Endometrial microvascular endothelial cells (primary cell): Measurements from ENCODE around the gene DCAF6. TPM values are rescaled to one million over a fixed set of nuclear protein-coding genes. Genes with fewer than 3 reads are reported as not detected.
"Not testable (repeated sequence)": the region's sequence is repeated elsewhere in the genome, so short reads cannot be mapped to it uniquely, and the experiment has no call there.

Experiments
- in situ Hi-C: cut with HindIII; loops from 2 replicates; pipeline ENCODE4 v1.10.0; 2017; ENCODE audit warnings: low sequenced_read_pairs, low pct_unique_long_range_greater_than_20kb; ENCODE audit errors: inconsistent ontology term
- total RNA-seq: library from RNA; depleted of rRNA; stranded (reverse); fragments of >200 nt; gene quantifications from one replicate; pipeline ENCODE4 v1.2.3, GENCODE V29; 2015; ENCODE audit errors: inconsistent ontology term

The DCAF6 gene
- total RNA-seq, 1 donor from 2014 or later, result 38.3 TPM

DNA sequence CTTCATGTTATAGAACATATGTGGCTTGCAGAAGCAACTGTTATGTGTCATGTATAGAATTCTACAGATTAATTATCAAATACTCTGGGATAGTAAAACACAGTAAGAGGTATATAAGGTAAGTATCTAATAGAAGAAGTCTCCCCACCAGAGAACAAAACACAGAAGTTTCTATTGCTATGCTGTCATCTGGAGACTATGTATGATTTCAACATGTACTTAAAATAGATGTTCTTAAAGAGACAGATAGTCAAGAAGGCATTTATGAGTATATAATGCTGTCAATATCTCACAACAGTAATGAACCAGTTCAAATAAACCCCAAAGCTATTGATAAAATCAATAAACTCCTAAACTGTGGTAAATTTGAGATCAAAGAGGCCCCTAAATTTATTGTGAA is 14.5 kb upstream of the DCAF6 start:
- in situ Hi-C loops, result no loop called here

DNA sequence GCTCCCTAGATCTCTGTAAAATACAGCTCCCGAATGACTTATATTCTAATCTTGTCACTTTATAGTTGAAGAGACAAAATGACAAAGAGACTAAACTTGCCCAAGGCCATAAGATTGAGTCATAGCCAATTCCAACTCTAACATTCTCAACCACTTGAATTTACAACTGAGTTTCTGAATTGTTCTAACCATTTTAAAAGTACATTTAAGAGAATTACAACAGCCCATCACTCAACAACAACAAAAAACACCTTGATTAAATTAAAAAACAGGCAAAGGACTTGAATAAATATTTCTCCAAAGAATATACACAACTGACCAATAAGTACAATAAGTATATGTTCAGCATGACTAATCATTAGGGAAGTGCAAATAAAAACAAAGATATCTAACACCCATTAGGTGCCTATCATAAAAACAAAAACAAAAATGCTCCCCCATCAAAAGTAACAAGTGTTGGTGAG is 13.8 kb upstream of the DCAF6 start:
- in situ Hi-C loops, result no loop called here

DNA sequence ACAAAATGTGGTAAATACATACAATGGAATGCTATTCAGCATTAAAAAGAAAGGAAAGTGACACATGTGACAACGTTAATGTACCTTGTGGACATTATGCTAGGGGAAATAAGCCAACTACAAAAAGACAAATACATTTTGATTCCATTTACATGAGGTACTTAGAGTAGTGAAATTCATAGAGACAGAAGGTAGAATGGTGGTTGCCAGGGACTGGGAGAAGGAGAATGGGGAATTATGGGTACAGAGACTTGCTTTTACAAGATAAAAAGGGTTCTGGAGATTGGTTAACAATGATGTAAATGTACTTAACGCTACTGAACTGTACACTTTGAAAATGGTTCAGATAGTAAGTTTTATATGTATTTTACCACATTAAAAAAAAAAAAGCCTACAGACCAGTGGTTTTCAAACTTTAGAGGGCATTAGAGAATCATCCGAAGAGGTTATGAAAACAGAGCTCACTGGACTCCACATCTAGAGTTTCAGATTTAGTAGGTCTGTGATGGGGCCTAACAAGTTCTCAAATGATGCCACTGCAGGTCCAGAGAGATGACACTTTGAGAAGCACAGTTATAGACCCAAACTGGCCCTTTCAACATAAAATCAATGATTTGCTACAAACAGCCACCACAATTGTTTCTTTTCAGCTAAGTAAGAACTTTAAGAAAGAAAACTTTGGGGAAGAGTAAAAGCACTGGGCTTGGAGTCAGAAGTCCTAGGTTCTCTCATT is 13.0 kb upstream of the DCAF6 start:
- in situ Hi-C loops, result no loop called here

DNA sequence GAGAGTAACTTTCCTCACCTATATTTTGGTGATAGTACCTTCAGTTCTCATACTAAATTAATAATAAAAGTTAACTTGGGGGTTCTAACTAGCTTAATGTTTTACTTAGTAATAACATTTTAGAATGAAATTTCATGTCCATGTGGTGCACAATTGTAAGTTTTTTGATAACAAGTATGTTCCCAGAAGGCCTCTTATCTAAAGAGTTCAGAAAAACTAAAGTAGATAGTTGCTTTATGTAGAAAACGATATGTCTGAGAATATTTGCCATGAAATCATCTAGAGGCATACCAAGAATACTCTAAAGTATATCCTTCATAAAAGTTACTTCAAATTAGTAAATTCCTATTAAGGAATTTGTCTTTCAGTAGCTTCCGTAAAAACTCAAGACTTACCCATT is 12.4 kb upstream of the DCAF6 start:
- in situ Hi-C loops, result no loop called here

DNA sequence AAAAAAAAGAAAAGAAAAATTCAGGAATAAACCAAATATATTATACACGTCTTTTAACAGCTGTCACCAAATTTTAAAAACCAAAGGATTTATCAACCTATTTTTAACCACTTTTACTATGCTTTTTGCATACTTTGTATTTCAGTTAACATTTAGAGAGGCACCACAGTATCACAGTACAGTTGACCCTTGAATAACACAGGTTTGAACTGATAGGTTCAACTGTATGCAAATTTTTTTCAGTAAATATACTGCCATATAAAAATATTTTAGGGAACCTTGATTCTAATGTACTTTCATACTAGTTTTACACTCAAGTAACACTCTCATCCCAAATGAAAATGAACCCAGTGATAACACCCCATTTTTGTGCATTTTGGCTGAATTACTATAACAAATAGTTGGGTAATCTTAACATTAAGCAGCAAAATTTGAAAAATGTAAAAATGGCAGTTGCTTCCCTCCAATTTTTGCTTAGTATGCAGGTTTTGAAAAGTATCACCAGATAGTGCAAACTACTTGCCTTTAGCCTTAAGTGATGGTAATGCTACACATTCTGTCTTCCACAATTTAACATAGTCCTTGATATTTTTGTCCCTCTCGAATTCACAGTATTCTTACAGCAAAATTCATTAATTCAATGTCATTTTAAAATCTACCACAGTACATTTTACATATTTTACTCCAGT is 11.8 kb upstream of the DCAF6 start:
- in situ Hi-C loops, result no loop called here

DNA sequence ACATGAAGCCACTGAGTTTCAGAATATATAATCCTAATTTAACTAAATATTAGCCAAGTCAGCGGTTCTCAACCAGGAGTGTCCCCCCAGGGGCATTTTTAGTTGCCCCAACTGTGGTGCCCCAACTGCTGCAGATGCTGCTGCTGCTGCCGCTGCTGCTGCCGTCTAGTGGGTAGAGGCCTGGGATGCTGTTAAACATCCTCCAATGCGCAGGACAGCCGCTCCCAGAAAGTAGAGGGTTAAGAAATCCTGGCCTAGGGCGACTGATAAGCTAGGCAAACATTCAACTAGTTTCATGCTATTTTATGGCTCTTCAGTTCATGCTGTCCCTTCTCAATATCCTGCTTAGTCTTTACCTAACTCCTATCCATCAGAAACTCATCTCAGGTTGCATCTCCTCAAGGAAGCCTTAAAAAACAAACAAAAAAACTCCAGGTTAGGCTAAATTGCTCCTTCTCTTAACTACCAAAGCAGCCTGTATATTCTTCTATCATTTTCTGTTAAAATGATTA is 9.9 kb upstream of the DCAF6 start:
- in situ Hi-C loops, result no loop called here

- in situ Hi-C loops, result no loop called here
These were observed 9.3 kb upstream of the DCAF6 start for GRCh38 chr1:167927046-167927754.

DNA sequence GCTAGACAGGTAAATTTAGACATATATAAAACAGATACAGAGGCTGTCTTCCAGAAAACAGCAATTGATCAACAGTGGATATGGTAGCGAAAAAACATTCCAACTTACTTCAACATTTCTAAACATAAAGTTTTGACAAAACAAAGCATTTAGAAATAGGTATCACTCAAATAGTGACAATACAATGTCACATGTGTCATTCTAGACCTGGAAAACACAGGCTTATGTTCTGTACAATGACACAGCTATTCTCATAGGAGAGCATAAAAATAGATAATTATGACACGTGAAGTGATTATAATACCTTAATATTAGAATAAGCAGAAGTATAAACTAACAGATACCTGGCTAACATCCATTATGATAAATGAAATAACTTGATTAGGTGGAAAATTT is 8.0 kb upstream of the DCAF6 start:
- in situ Hi-C loops, result no loop called here

DNA sequence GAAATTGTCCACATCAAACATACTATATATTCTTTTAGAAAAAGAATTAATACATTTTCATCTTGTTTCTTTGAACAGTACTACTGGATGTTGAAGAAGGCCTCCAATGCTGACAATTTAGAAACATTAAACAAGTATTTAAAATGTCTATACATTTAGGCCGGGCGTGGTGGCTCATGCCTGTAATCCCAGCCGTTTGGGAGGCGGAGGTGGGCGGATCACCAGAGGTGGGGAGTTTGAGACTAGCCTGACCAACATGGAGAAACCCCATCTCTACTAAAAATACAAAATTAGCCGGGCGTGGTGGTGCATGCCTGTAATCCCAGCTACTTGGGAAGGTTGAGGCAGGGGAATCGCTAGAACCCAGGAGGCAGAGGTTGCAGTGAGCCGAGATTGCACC is 7.6 kb upstream of the DCAF6 start:
- in situ Hi-C loops, result not testable (repeated sequence)

GRCh38 chr1:167929725-167930124 is 6.8 kb upstream of the DCAF6 start:
- in situ Hi-C loops, result no loop called here

GRCh38 chr1:167933788-167934187 is 2.7 kb upstream of the DCAF6 start:
- in situ Hi-C loops, result no loop called here

GRCh38 chr1:167934426-167935215 is 1.9 kb upstream of the DCAF6 start:
- in situ Hi-C loops, result no loop called here

DNA sequence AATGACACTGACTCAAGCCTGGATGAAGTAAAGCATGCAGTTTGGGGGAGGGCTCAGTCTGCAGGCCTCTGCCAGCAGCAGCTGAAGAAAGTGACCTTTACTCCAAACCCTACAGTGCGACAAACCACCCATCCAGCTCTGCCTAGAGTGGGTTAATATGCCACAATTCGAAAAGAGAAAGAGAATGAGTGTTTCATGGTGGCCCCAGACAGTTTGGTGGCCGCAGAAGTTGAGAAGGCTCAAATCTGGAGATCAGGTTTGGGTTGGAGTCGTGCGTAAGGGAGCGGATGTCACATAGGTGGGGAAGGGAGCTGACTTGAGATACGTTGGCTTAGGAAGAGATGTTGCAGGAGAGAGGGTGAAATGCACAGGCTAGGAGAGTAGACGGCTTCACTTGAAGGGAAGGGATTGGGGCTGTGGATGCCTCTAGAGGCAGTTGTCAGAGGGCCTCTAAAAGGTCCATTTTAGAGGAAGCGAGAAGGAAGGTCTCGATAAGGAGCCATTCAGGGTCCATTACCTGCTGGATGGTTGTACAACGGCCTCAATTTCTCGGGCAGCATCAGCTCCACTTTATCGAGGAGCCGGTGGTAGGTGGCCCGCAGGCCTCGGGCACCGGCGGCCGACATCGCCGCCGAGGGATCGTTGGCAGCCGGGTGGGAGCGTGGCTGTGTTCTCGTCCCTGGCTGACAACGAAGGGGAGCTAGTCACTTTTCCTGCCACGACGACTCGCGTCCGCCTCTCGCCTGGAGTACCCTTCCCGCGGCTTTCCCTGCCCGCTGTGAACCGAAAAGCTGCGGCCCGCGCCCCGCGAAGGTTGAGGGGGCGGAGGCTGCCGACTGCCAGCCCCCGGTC is 1.0 kb upstream of the DCAF6 start:
- in situ Hi-C loops, result no loop called here

GRCh38 chr1:167936930-167937708 is 636 bp downstream of the DCAF6 start, which contains the start of gene MPC2:
Gene MPC2, minus strand, starts transcription at chr1:167937072. Its CDS starts 1,231 bp downstream, at chr1:167935841.
- in situ Hi-C loops, result no loop called here

- in situ Hi-C loops, result no loop called here
These were observed 1.2 kb downstream of the DCAF6 start for GRCh38 chr1:167937709-167938010.

- in situ Hi-C loops, result no loop called here
These were observed 1.7 kb downstream of the DCAF6 start for GRCh38 chr1:167938080-167938636.

DNA sequence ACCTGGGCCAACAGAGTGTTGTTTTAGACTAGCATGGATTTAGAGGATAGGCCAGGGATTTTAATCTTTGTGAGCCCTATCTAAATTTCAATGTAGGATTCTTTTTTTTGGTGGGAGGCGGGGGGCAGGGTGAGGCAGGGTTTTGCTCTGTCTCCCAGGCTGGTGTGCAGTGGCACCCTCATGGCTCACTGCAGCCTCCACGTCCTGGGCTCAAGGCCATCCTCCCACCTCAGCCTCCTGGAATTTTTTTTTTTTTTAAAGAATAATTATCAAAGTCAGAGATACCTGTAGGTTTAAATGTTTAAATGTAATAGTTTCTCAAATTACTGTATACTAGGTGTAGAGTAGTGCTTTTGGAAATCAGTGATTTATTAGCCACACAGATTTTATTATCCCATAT is 3.8 kb downstream of the DCAF6 start:
- in situ Hi-C loops, result no loop called here
